Mesendoderm (in vitro differentiated cells): ENCODE results near the gene MEIOSIN. TPM values are rescaled to one million over a fixed set of nuclear protein-coding genes. Genes with fewer than 3 reads are reported as not detected.
A peak's percentile ranks its signal among the peaks of the same experiment; 100 is the strongest.
"Not testable (repeated sequence)": the region's sequence is repeated elsewhere in the genome, so short reads cannot be mapped to it uniquely, and the experiment has no call there.

Experiments used
- DNase-seq: peaks from one replicate; pipeline ENCODE4 v3.0.0; 2013
- H2AK5ac ChIP-seq: 2 replicates; pipeline ENCODE4 v1.6.1; 2013; ENCODE audit warnings: low read length, inconsistent platforms
- H2BK120ac ChIP-seq: 2 replicates; pipeline ENCODE4 v1.6.1; 2013; ENCODE audit warnings: low read depth, mild to moderate bottlenecking, low read length, moderate library complexity, mixed read lengths
- H2BK15ac ChIP-seq: replicated peaks from 2 replicates; pipeline ENCODE4 v1.6.1; 2013; ENCODE audit warnings: low read depth, mild to moderate bottlenecking, moderate library complexity
- H2BK5ac ChIP-seq: 2 replicates; pipeline ENCODE4 v1.6.1; 2013; ENCODE audit warnings: low read length, inconsistent platforms
- H3K18ac ChIP-seq: 2 replicates; pipeline ENCODE4 v1.6.1; 2013; ENCODE audit warnings: mild to moderate bottlenecking, low read length, mixed read lengths
- H3K23ac ChIP-seq: one replicate; pipeline ENCODE4 v1.6.1; 2013; ENCODE audit warnings: low read length
- H3K27ac ChIP-seq: 2 replicates; pipeline ENCODE4 v1.5.1; 2013; ENCODE audit warnings: low read depth, mild to moderate bottlenecking, inconsistent platforms, low read length, moderate library complexity
- H3K27me3 ChIP-seq: 2 replicates; pipeline ENCODE4 v1.6.1; 2013; ENCODE audit warnings: low read length, control low read depth, mild to moderate bottlenecking, inconsistent platforms; ENCODE audit not compliant: insufficient read depth, poor library complexity
- H3K36me3 ChIP-seq: 2 replicates; pipeline ENCODE4 v1.6.1; 2013; ENCODE audit warnings: low read length, inconsistent platforms; ENCODE audit not compliant: control insufficient read depth, insufficient read depth
- H3K4ac ChIP-seq: one replicate; pipeline ENCODE4 v1.6.1; 2013; ENCODE audit warnings: low read depth, mild to moderate bottlenecking, low read length, moderate library complexity
- H3K4me1 ChIP-seq: 2 replicates; pipeline ENCODE4 v1.6.1; 2013; ENCODE audit warnings: low read depth, low read length, inconsistent platforms; ENCODE audit not compliant: control insufficient read depth
- H3K4me2 ChIP-seq: 2 replicates; pipeline ENCODE4 v1.6.1; 2013; ENCODE audit warnings: low read length
- H3K4me3 ChIP-seq: 2 replicates; pipeline ENCODE4 v1.5.1; 2013; ENCODE audit warnings: mild to moderate bottlenecking, low read length
- H3K56ac ChIP-seq: one replicate; pipeline ENCODE4 v1.6.1; 2013; ENCODE audit warnings: low read length
- H3K79me1 ChIP-seq: 2 replicates; pipeline ENCODE4 v1.6.1; 2013; ENCODE audit warnings: low read length, inconsistent platforms
- H3K79me2 ChIP-seq: 2 replicates; pipeline ENCODE4 v1.6.1; 2013; ENCODE audit warnings: mild to moderate bottlenecking, low read length; ENCODE audit not compliant: control insufficient read depth, insufficient read depth
- H3K9ac ChIP-seq: 2 replicates; pipeline ENCODE4 v1.6.1; 2013; ENCODE audit warnings: low read length, inconsistent platforms
- H4K5ac ChIP-seq: one replicate; pipeline ENCODE4 v1.6.1; 2013; ENCODE audit warnings: low read length
- H4K8ac ChIP-seq: one replicate; pipeline ENCODE4 v1.6.1; 2013; ENCODE audit warnings: low read depth, mild to moderate bottlenecking, control low read depth, low read length, moderate library complexity
- WGBS: extraction: QIAGEN DNeasy Blood & Tissue Kit; methylation state at CpG from one replicate; pipeline ENCODE4 v1.1.7; 2013; ENCODE audit warnings: low lambda C conversion rate, missing lambda C conversion rate; ENCODE audit not compliant: insufficient coverage; ENCODE audit errors: extremely low coverage; 5-methylcytosine and 5-hydroxymethylcytosine counted together
- polyA plus RNA-seq, 2 experiments: library from polyadenylated mRNA; stranded (reverse); fragments of 200-250 nt; gene quantifications; one replicate each; pipeline ENCODE4 v1.2.3, GENCODE V29; 2013

Gene MEIOSIN, protein sequence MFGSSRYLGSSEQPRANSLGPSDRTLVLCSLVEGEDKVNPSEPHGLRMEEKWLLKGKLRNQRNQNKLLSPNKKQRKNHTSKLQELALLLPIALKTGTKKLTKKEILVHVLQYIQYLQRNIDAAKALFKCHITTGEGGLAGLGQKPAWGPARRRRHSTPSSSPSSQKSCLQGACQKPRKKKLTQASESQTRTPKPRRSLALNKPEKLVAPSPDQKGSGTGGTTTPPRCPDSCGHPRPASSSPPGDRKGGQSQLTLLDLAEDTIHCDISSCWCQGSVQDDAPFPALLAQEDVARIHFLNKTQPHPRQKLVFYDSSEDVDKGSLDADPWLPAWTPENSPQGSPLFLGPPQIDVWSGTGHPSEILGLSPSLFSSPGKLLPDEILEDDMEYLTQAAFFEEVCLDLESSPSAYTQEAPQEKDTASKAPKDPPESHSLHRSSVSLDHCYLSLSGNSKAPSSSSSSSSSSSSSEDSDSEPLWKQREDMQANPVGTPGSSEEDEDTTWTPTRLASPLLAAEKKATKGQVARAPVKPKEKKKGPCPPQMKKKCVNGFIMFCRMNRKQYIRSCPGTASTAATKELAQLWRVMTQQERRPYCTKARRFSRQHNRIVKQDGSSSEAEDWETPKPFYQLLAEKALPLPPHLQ
- 0.38 TPM for polyA plus RNA-seq (2013, experiment 1 of 2)
- polyA plus RNA-seq (2013, experiment 2 of 2) = 0.28 TPM

DNA sequence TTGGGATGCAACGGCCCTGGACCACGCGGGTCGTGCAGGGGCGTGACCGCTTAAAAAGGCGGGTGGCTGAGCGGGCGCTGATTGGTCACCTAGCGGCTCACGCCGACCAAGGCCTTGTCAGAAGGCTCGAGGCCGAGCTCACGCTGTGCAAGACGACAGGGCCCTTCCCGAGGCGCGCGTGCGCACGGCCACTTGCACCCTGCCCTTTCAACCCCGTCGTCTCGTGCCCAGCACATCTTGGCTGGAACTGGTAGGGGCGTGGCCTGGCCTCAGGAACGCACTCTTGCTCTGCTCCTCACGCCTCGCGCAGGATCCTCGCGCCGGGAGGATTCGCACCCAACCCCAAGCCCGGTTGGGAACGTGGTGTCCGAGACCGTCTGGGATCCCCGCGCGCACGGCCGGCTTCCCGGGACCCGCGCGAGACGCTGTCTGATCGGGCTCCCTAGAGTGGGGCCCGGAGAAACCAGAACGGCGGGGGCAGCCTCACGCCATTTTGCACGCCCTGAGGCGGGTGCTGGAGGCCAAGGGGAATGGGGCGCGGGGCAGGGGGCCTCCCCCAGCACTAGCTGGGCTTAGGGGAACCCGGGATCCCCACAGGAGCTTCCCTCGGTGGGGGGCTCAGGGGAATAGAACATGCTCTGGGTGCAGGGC lies at the start of gene MEIOSIN:
Gene MEIOSIN (plus strand): TSS at position 280 of the 651 bp plus-strand sequence. CDS start 1,938 bp downstream, outside the sequence.
- peaks cover 13% of the 10 kb centered on the region for H3K79me2 ChIP-seq
- no peaks in the 10 kb centered on the region for H3K27me3 ChIP-seq
- no peak within 1 kb of the TSS for H2BK5ac ChIP-seq
- no peak within 1 kb of the TSS for H3K4ac ChIP-seq
- H3K27ac ChIP-seq = no peak within 1 kb of the TSS
- H3K4me3 ChIP-seq = no peak within 1 kb of the TSS
- no peaks in the 10 kb centered on the region for H3K36me3 ChIP-seq
- H2AK5ac ChIP-seq = no peak within 1 kb of the TSS
- H3K9ac ChIP-seq = no peak within 1 kb of the TSS
- no peak within 1 kb of the TSS for H2BK15ac ChIP-seq
- no peak within 1 kb of the TSS for H3K23ac ChIP-seq
- H3K4me1 ChIP-seq = no peaks in the 10 kb centered on the region
- H4K8ac ChIP-seq = no peak within 1 kb of the TSS
- no peak within 1 kb of the TSS for H2BK120ac ChIP-seq
- H3K79me1 ChIP-seq = peaks cover 10% of the 10 kb centered on the region
- DNase-seq = no peak
- H3K4me2 ChIP-seq = no peak within 1 kb of the TSS
- WGBS = no CpG with 5 or more reads among the region's 59 CpGs
- H4K5ac ChIP-seq = no peak within 1 kb of the TSS
- no peak within 1 kb of the TSS for H3K18ac ChIP-seq
- peak within 1 kb of the TSS; percentile 30 for H3K56ac ChIP-seq

DNA sequence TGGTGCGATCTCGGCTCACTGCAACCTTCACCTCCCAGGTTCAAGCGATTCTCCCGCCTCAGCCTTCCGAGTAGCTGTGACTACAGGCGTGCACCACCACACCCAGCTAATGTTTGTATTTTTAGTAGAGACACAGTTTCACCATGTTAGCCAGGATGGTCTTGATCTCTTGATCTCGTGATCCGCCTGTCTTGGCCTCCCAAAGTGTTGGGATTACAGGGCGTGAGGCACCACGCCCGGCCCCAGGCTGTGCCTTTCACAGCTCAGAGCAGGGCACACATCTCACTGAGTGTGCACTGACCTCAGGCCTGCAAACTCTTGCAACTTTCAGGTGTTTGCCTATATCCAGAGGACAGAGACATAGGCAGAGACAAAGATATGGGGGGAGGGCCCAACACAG lies 48.2 kb upstream of the MEIOSIN start:
- not testable (repeated sequence) for H3K27ac ChIP-seq, H3K36me3 ChIP-seq
- WGBS = no CpG with 5 or more reads among the region's 11 CpGs

DNA sequence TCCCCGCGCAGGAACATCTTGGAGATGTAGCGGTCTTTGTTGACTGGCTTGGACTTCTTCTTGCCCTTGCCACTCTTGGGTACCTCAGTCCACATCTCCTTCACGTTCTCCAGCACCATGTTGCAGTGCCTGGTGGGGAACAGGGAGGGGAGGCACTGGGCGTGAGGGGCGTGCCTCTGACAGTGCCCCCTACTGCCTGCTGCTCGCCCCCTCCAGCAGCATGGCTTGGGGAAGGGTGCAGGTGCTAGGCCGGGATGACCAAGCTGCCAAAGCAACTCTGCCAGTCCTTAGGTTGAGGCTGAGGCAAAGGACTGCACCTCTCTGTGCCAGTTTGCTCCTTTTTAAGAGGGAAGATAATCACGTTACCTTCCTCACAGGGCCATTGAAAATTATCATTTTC lies 45.6 kb upstream of the MEIOSIN start:
- Histone ChIP-seq H4K8ac (no peak overlapping the region), H3K4ac (no peak overlapping the region), H3K27me3 (no peaks in the 10 kb centered on the region), H4K5ac (no peak overlapping the region), H3K79me1 (peaks cover 7% of the 10 kb centered on the region), H3K9ac (no peak overlapping the region), H2BK120ac (no peak overlapping the region), H3K4me2 (no peak overlapping the region), H3K4me3 (no peak overlapping the region), H3K23ac (no peak overlapping the region), H2BK15ac (no peak overlapping the region), H3K36me3 (peaks cover 5% of the 10 kb centered on the region), H3K79me2 (peaks cover 12% of the 10 kb centered on the region), H3K56ac (no peak overlapping the region), H3K27ac (no peak overlapping the region), H2AK5ac (no peak overlapping the region), H3K4me1 (no peaks in the 10 kb centered on the region), H3K18ac (no peak overlapping the region), H2BK5ac (no peak overlapping the region)
- no CpG with 5 or more reads among the region's 9 CpGs for WGBS
- DNase-seq = no peak

More for the DNA sequence above, 48.2 kb upstream of the MEIOSIN start:
- not testable (repeated sequence) for H2BK15ac ChIP-seq, H3K56ac ChIP-seq, H3K9ac ChIP-seq, DNase-seq, H3K4me2 ChIP-seq, H2BK5ac ChIP-seq, H3K4ac ChIP-seq, H3K79me2 ChIP-seq, H3K4me3 ChIP-seq, H3K79me1 ChIP-seq, H3K4me1 ChIP-seq, H2AK5ac ChIP-seq, H3K18ac ChIP-seq, H4K5ac ChIP-seq, H3K23ac ChIP-seq, H3K27me3 ChIP-seq, H2BK120ac ChIP-seq, H4K8ac ChIP-seq

DNA sequence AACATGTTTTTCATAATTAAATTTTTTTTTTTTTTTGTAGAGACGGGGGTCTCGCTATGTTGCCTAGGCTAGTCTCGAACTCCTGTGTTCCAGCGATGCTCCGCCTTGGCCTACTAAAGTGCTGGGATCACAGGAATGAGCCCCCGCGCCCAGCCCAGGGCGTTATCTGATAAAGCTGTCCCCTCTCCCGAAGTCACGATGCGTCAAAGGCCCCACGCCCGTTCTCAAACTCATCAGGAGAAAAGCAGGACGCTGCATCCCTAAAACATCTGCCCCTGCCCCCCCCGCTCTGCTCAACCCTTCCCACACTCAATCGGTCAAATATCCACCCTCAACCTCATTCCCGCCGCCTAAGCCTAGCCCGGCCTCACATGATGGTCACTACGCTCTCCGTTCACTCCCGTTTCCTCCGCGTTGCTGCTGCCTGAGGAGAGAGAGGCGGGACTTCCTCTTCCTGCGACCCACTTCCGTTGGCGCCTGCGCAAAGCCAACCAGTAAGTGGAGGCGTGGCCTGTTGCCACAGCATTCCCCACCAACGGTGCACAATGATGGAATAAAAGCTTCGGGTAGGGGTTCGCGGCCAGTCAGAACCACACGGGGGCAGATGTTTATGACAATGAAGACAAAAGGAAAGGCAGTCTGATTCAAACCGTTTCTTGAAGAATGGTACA lies 41.6 kb upstream of the MEIOSIN start, which contains the start of gene SNRPD2:
Gene SNRPD2 (minus strand): TSS at position 438 of the 671 bp plus-strand sequence. CDS start 65 bp downstream, at position 373.
- no CpG with 5 or more reads among the region's 36 CpGs for WGBS
- peak within 1 kb of the TSS; percentile 94 for H3K4me3 ChIP-seq
- peak within 1 kb of the TSS; percentile 85 for H3K4me2 ChIP-seq
- peak within 1 kb of the TSS; percentile 43 for H2BK5ac ChIP-seq
- H4K8ac ChIP-seq = no peak within 1 kb of the TSS
- peak within 1 kb of the TSS; percentile 8 for H3K18ac ChIP-seq
- H4K5ac ChIP-seq = no peak within 1 kb of the TSS
- peak within 1 kb of the TSS; percentile 70 for H3K4ac ChIP-seq
- no peak within 1 kb of the TSS for H2BK15ac ChIP-seq
- peaks cover 12% of the 10 kb centered on the region for H3K79me2 ChIP-seq
- H3K27ac ChIP-seq = peak within 1 kb of the TSS; percentile 77
- H3K23ac ChIP-seq = no peak within 1 kb of the TSS
- no peaks in the 10 kb centered on the region for H3K27me3 ChIP-seq
- peaks cover 11% of the 10 kb centered on the region for H3K79me1 ChIP-seq
- H2AK5ac ChIP-seq = no peak within 1 kb of the TSS
- peaks cover 4% of the 10 kb centered on the region for H3K36me3 ChIP-seq
- no peak within 1 kb of the TSS for H2BK120ac ChIP-seq
- DNase-seq = peak; percentile 98
- no peaks in the 10 kb centered on the region for H3K4me1 ChIP-seq
- peak within 1 kb of the TSS; percentile 94 for H3K9ac ChIP-seq
- H3K56ac ChIP-seq = peak within 1 kb of the TSS; percentile 93

DNA sequence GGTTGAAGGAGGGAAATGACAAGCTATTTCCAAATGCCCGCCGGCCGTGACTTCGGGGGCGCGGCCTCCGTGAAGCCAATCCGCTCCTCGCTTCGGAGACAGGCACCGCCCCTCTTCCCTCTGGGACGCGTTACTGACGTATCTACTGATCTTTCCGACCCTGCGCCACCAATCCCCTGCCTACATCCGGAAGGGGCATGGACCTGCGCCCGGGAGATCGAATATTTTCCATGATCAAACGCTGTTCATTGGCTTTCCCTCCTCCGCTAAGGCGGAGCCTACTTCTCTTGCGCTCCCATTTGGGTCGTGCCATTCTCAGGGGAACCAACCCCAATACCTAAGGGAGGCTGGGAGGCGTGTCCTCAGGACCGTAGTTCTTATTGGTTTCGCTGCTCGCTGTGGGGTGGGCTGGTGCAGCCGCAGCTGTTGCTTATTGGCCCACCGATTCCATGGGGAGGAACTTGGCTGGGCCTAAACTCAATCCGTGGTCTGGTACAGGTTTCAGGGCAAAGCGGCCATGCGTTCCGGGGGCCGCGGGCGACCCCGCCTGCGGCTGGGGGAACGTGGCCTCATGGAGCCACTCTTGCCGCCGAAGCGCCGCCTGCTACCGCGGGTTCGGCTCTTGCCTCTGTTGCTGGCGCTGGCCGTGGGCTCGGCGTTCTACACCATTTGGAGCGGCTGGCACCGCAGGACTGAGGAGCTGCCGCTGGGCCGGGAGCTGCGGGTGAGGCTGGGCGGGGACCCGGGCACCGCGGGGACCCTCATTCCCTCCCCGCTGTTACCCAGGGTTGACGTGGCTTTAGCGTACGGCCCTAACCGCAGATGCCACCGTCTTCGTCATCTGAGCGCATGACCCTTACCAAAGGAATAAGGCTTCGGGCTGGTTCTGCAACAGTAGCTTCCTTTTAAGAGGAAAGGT lies 40.8 kb upstream of the MEIOSIN start, which contains the start of gene QPCTL:
Gene QPCTL (plus strand): TSS at position 480 of the 919 bp plus-strand sequence. CDS start 38 bp downstream, at position 518.
- peak within 1 kb of the TSS; percentile 8 for H3K18ac ChIP-seq
- peak within 1 kb of the TSS; percentile 43 for H2BK5ac ChIP-seq
- no peaks in the 10 kb centered on the region for H3K27me3 ChIP-seq
- H3K4me3 ChIP-seq = peak within 1 kb of the TSS; percentile 94
- DNase-seq = peak; percentile 100
- H2AK5ac ChIP-seq = no peak within 1 kb of the TSS
- H3K4ac ChIP-seq = peak within 1 kb of the TSS; percentile 70
- no peak within 1 kb of the TSS for H4K8ac ChIP-seq
- no peak within 1 kb of the TSS for H3K23ac ChIP-seq
- WGBS = no CpG with 5 or more reads among the region's 70 CpGs
- H3K79me1 ChIP-seq = peaks cover 12% of the 10 kb centered on the region
- no peaks in the 10 kb centered on the region for H3K4me1 ChIP-seq
- peaks cover 12% of the 10 kb centered on the region for H3K79me2 ChIP-seq
- H3K4me2 ChIP-seq = peak within 1 kb of the TSS; percentile 85
- H3K9ac ChIP-seq = peak within 1 kb of the TSS; percentile 94
- H3K36me3 ChIP-seq = peaks cover 5% of the 10 kb centered on the region
- no peak within 1 kb of the TSS for H4K5ac ChIP-seq
- H2BK15ac ChIP-seq = no peak within 1 kb of the TSS
- H2BK120ac ChIP-seq = no peak within 1 kb of the TSS
- peak within 1 kb of the TSS; percentile 77 for H3K27ac ChIP-seq
- H3K56ac ChIP-seq = peak within 1 kb of the TSS; percentile 93
